GM12892 (cell line): ENCODE results near the gene CCR7.

Experiments used
- POLR2A ChIP-seq: IDR thresholded peaks from 2 replicates; pipeline ENCODE4 v1.6.1; 2011; ENCODE audit warnings: low read depth, low read length, control low read depth
- POLR2AphosphoS5 ChIP-seq: IDR thresholded peaks from 2 replicates; pipeline ENCODE4 v1.6.1; 2011; ENCODE audit warnings: low read depth, low read length, control low read depth
- TAF1 ChIP-seq: IDR thresholded peaks from 2 replicates; pipeline ENCODE4 v1.6.1; 2011; ENCODE audit warnings: low read depth, mild to moderate bottlenecking, control low read depth, low read length, borderline replicate concordance

DNA sequence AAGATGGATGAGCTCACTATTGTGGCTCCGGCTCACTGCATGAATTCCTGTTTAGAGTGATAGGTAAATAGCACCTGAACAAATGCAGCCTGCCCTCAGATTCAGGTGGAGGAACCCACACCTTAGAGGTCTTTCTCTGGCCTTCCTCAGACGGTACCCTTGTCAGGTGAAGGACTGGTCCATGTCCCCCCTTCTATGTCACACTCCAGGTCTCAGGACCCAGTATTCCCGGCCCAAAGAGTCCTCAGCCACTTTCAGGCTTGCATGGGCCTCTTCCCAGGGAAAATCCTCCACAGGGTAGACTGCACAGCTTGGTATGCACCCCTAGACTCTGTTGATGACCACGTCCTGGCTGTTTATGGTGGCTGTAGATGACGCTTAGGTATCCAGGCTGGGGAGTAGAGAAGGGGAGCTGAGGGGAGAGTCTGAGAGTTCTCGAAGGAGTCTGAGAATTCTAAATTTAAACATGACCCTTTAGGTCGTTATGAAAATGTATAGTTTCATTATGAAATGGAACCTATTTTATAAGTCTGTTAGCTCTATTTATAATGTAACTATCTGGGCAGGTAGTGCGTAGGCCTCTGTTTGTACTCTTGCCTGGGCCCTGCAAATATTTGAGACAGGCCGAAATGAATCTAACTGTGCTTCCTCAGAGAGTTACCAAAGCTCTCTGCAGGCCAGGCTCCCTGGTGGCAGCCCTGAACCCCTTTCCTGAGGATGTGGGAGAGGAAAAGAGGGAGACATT, 32.5 kb upstream of the CCR7 start:
- TF ChIP-seq POLR2A (no peak), POLR2AphosphoS5 (no peak), TAF1 (no peak)
